ENCODE measurements around the gene MTARC1.
A peak's percentile ranks its signal among the peaks of the same experiment; 100 is the strongest.

- peak; percentile 94 for TF ChIP-seq CTCF (conservative IDR thresholded peaks at IDR 0.05)
- no peak for TF ChIP-seq EZH2 (IDR thresholded peaks at IDR 0.05; ENCODE audit: low read depth)
Observed at GRCh38 chr1:220776720-220777326, 9.9 kb upstream of the MTARC1 start.
